SJCRH30 (cell line): ENCODE results near the gene PDCD5. TPM values are rescaled to one million over a fixed set of nuclear protein-coding genes. Genes with fewer than 3 reads are reported as not detected.
"Not testable (repeated sequence)": the region's sequence is repeated elsewhere in the genome, so short reads cannot be mapped to it uniquely, and the experiment has no call there.

Experiments
- DNase-seq, 2 experiments: peaks; one replicate each; pipeline ENCODE4 v3.0.0-alpha.2; 2015 to 2020
- H3K27ac ChIP-seq: fragments of 250-450 bp; sonication (Bioruptor Pico); 2 replicates; pipeline ENCODE4 v1.5.1; 2020; ENCODE audit warnings: mild to moderate bottlenecking, moderate library complexity
- H3K27me3 ChIP-seq: fragments of 250-450 bp; sonication (Bioruptor Pico); 2 replicates; pipeline ENCODE4 v1.5.1; 2020; ENCODE audit warnings: mild to moderate bottlenecking, moderate library complexity
- H3K36me3 ChIP-seq: fragments of 250-450 bp; sonication (Bioruptor Pico); 2 replicates; pipeline ENCODE4 v1.5.1; 2020; ENCODE audit warnings: mild to moderate bottlenecking, moderate library complexity
- H3K4me1 ChIP-seq: fragments of 250-450 bp; sonication (Bioruptor Pico); 2 replicates; pipeline ENCODE4 v1.5.1; 2020; ENCODE audit warnings: mild to moderate bottlenecking, moderate library complexity
- H3K4me3 ChIP-seq: fragments of 250-450 bp; sonication (Bioruptor Pico); 2 replicates; pipeline ENCODE4 v1.5.1; 2020; ENCODE audit warnings: mild to moderate bottlenecking, moderate library complexity
- H3K9me3 ChIP-seq: fragments of 250-450 bp; sonication (Bioruptor Pico); replicated peaks from 2 replicates; pipeline ENCODE4 v1.5.1; 2020; ENCODE audit warnings: mild to moderate bottlenecking, moderate library complexity
- total RNA-seq: library from RNA; depleted of rRNA; stranded (reverse); fragments of >200 nt; shearing (Covaris generic); gene quantifications from 2 replicates; pipeline ENCODE4 v1.2.3, GENCODE V29; 2014

Gene PDCD5
- total RNA-seq, 1 experiment from 2014 or later = 247 TPM

GRCh38 chr19:32567486-32567885, 13.5 kb upstream of the PDCD5 start:
- H3K36me3 ChIP-seq = no peaks in the 10 kb centered on the region
- no peaks in the 10 kb centered on the region for H3K9me3 ChIP-seq
- no peaks in the 10 kb centered on the region for H3K27me3 ChIP-seq
- no peak for DNase-seq
- H3K4me1 ChIP-seq = peaks cover 6% of the 10 kb centered on the region; the same call in 1 of the 2 replicates
- H3K27ac ChIP-seq = no peak overlapping the region
- no peak overlapping the region for H3K4me3 ChIP-seq

DNA sequence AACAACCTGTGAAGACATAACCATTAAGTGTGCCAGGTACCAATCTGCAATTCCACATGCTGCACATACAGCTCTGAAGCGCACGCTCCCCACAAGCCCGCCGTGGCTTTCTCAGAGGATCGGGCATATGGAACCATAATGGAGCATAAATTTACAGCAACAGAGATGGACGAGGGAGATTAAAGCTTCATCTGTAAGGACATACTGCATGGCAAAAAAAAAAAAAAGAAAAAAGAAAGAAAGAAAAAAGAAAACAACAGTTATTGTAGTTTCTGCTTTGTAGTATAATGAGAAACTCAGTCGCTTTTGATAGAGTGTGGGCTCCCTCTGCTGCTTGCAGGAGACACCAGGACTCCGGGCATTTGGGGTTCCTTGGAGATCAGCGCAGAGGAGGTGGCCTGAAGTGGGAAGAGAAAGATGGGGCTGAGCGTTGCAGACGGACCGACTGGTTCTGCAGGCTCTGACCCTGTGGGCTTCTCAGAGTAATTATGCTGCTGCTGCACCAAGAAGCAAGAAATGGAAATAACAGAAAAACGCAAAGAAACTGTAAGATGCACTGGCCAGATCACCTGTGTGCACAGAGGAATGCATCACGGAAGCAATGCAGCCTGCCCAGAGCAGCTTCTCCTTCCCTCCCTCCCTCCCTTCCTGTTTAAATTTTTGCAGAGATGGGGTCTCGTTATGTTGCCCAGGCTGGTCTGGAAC, 10.8 kb upstream of the PDCD5 start:
- H3K27me3 ChIP-seq = no peaks in the 10 kb centered on the region
- peaks cover 6% of the 10 kb centered on the region; the same call in 1 of the 2 replicates for H3K4me1 ChIP-seq
- H3K27ac ChIP-seq = no peak overlapping the region

GRCh38 chr19:32571471-32572075, 9.4 kb upstream of the PDCD5 start:
- not testable (repeated sequence) for DNase-seq

More for the DNA sequence above, 10.8 kb upstream of the PDCD5 start:
- no peaks in the 10 kb centered on the region for H3K9me3 ChIP-seq
- DNase-seq = peak; percentile 68 to 81
- H3K36me3 ChIP-seq = no peaks in the 10 kb centered on the region
- H3K4me3 ChIP-seq = no peak overlapping the region

DNA sequence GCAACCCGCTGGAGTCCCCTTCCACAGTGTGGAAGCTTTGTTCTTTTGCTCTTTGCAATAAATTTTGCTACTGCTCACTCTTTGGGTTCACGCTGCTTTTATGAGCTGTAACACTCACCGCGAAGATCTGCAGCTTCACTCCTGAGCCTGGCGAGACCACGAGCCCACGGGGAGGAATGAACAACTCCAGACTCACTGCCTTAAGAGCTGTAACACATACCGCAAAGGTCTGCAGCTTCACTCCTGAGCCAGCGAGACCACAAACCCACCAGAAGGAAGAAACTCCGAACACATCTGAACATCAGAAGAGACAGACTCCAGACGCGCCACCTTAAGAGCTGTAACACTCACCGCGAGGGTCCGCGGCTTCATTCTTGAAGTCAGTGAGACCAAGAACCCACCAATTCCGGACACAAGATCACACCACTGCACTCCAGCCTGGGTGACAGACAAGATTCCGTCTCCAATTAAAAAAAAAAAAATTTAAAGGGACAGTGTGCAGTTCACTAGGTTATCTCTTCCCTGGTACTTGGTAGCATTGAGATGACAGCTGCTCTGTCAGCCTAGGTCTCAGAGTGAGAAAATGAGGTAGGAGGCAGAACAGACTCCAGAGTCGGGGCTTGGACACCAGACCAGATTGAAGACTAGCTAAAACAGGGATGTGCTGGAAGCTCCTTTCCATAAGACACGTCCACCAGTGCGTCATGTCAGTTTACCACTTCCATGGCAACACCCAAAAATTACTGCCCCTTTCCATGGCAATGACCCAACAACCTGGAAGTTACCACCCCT, 8.1 kb upstream of the PDCD5 start:
- H3K4me1 ChIP-seq, H3K4me3 ChIP-seq, H3K27ac ChIP-seq, H3K36me3 ChIP-seq, H3K9me3 ChIP-seq, H3K27me3 ChIP-seq, DNase-seq: not testable (repeated sequence)

More at GRCh38 chr19:32571471-32572075, 9.4 kb upstream of the PDCD5 start:
- H3K4me1 ChIP-seq, H3K27ac ChIP-seq, H3K36me3 ChIP-seq, H3K27me3 ChIP-seq, H3K4me3 ChIP-seq, H3K9me3 ChIP-seq: not testable (repeated sequence)

DNA sequence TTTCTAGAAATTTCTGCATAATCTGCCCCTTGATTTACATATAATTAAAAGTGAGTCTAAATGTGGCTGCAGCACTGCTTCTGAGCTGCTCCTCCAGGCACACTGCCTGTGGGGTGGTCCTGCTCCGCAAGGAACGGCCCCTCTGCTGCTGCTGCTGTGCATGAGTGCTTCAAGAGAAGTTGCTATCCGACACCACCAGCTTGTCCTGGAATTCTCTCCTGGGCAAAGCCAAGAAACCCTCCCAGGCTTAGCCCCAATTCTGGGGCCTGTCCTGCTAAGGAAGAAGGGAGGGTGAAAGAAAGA, 7.5 kb upstream of the PDCD5 start:
- Histone ChIP-seq H3K4me1 (no peaks in the 10 kb centered on the region), H3K27ac (no peak overlapping the region), H3K27me3 (no peaks in the 10 kb centered on the region), H3K4me3 (no peak overlapping the region), H3K9me3 (no peaks in the 10 kb centered on the region), H3K36me3 (no peaks in the 10 kb centered on the region)
- peak in 1 of 2 experiments; percentile 20 for DNase-seq

DNA sequence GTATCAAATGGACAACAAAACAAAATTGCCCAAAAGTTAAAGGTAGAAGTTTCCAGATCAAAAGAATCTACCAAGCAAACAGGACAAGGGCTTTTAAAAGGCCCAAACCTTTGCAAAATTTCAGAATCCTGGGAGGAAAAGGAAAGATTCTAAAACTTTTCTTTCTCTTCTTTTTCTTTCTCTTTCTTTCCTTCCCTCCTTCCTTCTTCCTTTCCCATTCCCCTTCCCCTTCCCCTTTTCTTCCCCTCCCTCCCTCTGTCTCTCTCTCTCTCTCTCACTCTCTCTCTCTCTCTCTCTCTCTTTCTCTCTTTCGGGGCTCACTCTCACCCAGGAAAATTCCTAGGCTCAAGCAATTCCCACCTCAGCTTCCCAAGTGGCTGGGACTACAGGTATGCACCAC, 4.2 kb upstream of the PDCD5 start:
- Histone ChIP-seq H3K4me3 (no peak overlapping the region), H3K27ac (no peak overlapping the region), H3K27me3 (no peaks in the 10 kb centered on the region), H3K4me1 (no peaks in the 10 kb centered on the region), H3K9me3 (no peaks in the 10 kb centered on the region), H3K36me3 (no peaks in the 10 kb centered on the region)
- no peak for DNase-seq

DNA sequence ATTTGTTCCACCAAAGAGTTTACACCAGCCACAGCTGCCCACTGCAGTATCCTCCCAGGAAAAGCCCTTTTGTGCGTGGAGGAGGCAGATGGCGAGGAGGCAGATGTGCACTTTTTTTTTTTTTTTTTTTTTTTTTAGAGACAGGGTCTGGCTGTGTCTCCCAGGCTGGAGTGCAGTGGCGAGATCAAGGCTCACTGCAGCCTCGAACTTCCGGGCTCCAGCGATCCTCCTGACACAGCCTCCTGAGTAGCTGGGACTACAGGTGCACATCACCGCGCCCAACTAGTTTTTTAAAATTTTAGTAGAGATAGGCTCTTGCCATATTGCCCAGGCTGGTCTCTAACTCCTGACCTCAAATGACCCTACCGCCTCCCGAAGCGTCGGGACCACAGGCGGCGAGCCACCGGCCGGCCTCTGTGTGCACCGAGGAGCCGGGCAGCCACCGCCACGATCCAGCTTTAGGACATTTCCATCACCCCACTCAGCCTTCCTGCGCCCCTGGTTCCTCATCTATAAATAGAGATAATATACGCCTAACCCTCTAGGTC, 563 bp upstream of the PDCD5 start:
- no peaks in the 10 kb centered on the region for H3K9me3 ChIP-seq
- H3K27ac ChIP-seq = no peak overlapping the region
- no peaks in the 10 kb centered on the region for H3K4me1 ChIP-seq
- no peaks in the 10 kb centered on the region for H3K27me3 ChIP-seq
- peak overlapping the region; percentile 98 for H3K4me3 ChIP-seq
- peak in 1 of 2 experiments; percentile 38 for DNase-seq
- peaks cover 27% of the 10 kb centered on the region for H3K36me3 ChIP-seq

- peak; percentile 32 to 51 for DNase-seq
Measured at GRCh38 chr19:32581705-32582179, 752 bp downstream of the PDCD5 start.

GRCh38 chr19:32587747-32588504, 6.9 kb downstream of the PDCD5 start:
- peaks cover 56% of the 10 kb centered on the region for H3K36me3 ChIP-seq
- not testable (repeated sequence) for H3K4me3 ChIP-seq, H3K27me3 ChIP-seq, H3K4me1 ChIP-seq, DNase-seq, H3K9me3 ChIP-seq, H3K27ac ChIP-seq

More at GRCh38 chr19:32581705-32582179, 752 bp downstream of the PDCD5 start:
- Histone ChIP-seq H3K4me1 (no peaks in the 10 kb centered on the region), H3K9me3 (no peaks in the 10 kb centered on the region), H3K36me3 (peaks cover 40% of the 10 kb centered on the region), H3K4me3 (peak overlapping the region; percentile 98), H3K27me3 (no peaks in the 10 kb centered on the region), H3K27ac (peak overlapping the region; percentile 62)

DNA sequence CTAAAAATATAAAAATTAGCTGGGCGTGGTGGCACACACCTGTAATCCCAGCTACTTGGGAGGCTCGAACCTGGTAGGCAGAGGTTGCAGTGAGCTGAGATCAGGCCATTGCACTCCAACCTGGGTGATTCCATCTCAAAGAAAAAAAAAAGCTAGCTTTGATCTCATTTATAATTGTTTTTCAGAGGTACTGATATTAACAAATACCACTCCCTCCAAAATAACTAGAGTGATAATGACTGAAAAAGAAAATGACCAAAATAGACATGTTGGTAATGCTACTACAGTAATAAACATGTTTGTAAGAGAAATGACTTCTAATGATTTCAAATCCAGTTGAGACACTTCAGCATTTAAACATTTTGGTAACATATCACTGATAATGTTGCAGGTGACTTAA, 13.0 kb downstream of the PDCD5 start:
- no peaks in the 10 kb centered on the region; the same call in 1 of the 2 replicates for H3K27me3 ChIP-seq
- H3K36me3 ChIP-seq = peaks cover 49% of the 10 kb centered on the region
- no peaks in the 10 kb centered on the region for H3K4me1 ChIP-seq
- H3K27ac ChIP-seq = no peak overlapping the region
- no peaks in the 10 kb centered on the region for H3K9me3 ChIP-seq
- DNase-seq = no peak
- H3K4me3 ChIP-seq = no peak overlapping the region

DNA sequence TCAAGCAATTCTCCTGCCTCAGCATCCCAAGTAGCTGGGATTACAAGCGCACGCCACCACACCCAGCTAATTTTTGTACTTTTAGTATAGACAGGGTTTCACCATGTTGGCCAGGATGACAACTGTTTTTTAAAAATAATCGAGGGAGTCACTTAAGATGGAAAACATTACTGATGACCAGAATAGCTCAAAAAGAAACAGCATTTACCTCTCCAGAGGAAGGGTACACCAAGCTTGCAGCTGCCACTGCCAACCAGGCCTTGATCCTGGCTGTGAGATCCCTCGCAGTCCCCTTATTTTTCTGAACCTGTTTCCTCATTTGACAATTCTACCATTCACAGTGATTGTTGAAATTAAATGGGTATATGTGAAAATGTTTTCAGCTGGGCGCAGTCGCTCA, 14.5 kb downstream of the PDCD5 start:
- Histone ChIP-seq H3K27ac (no peak overlapping the region), H3K36me3 (peaks cover 56% of the 10 kb centered on the region)

DNA sequence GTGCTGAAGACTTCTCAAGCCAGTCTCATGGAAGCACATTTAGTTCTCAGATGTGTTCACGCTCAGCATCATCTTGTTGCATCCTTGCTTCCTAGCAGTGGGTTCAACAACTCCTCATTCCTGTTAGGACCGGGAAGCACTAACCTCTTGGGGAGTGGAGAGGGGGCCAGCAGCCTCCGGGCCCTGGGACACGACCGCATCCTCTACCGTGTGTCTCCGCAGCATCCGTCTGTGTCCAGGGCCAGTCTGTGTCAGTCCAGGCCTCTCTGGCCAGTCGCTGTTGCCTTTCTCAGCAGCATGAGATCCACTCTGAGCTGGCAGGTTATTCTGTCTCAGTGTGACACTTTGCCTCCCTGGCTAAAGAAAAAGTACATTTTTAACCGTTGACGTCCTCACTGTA, 17.0 kb downstream of the PDCD5 start:
- Histone ChIP-seq H3K9me3 (no peaks in the 10 kb centered on the region), H3K4me1 (no peaks in the 10 kb centered on the region), H3K27me3 (no peaks in the 10 kb centered on the region; the same call in 1 of the 2 replicates), H3K4me3 (no peak overlapping the region), H3K27ac (no peak overlapping the region), H3K36me3 (peaks cover 54% of the 10 kb centered on the region)
- no peak for DNase-seq

More for the DNA sequence above, 14.5 kb downstream of the PDCD5 start:
- no peak for DNase-seq
- Histone ChIP-seq H3K4me1 (no peaks in the 10 kb centered on the region), H3K9me3 (no peaks in the 10 kb centered on the region), H3K4me3 (no peak overlapping the region), H3K27me3 (no peaks in the 10 kb centered on the region; the same call in 1 of the 2 replicates)

DNA sequence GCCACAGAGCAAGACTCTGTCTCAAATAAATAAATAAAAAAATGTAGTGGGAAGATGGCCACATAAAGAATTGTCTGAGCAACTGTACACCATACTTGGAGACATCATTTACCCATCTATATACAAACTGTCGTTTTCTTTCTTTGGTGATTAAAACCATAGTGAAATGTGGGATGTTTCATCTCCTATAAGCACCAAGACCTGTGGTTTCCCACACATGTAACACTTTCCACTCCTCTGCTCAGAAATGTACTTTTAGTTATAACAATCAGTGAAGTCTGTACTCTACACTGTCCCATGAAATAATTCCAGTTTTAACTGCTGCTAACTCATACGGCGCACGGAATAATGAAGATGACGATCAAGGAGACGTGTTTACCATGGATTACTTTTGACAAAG, 18.3 kb downstream of the PDCD5 start:
- Histone ChIP-seq H3K4me3 (no peak overlapping the region), H3K9me3 (no peaks in the 10 kb centered on the region), H3K36me3 (peaks cover 53% of the 10 kb centered on the region), H3K4me1 (no peaks in the 10 kb centered on the region), H3K27me3 (no peaks in the 10 kb centered on the region; the same call in 1 of the 2 replicates), H3K27ac (no peak overlapping the region)
- no peak for DNase-seq

GRCh38 chr19:32599736-32600157, 18.8 kb downstream of the PDCD5 start:
- Histone ChIP-seq H3K27me3 (no peaks in the 10 kb centered on the region; the same call in 1 of the 2 replicates), H3K27ac (no peak overlapping the region), H3K36me3 (peaks cover 49% of the 10 kb centered on the region), H3K9me3 (no peaks in the 10 kb centered on the region), H3K4me3 (no peak overlapping the region), H3K4me1 (no peaks in the 10 kb centered on the region)
- DNase-seq = peak; percentile 40 to 81
